H1 (cell line): ENCODE results near the gene ADGRA3. TPM values are rescaled to one million over a fixed set of nuclear protein-coding genes. Genes with fewer than 3 reads are reported as not detected.

Experiments
- CTCF ChIA-PET: fragments of 300-600 bp; sonication (Branson Sonifier 250); formaldehyde crosslinking; loops from one replicate; lab custom pipeline; 2021; ENCODE audit not compliant: partially characterized antibody; lab: Charles Lee
- POLR2A ChIA-PET: fragments of 300-600 bp; sonication (Branson Sonifier 250); formaldehyde crosslinking; loops from one replicate; lab custom pipeline; 2021; ENCODE audit warnings: inconsistent platforms; ENCODE audit not compliant: partially characterized antibody; lab: Charles Lee
- DNase-seq, 2 experiments: peaks; one replicate each; pipeline versions ENCODE4 v3.0.0 to v3.0.0-alpha.2; 2010 to 2022; ENCODE audit warnings: low spot score in 2 of 2, low read depth in 1 of 2, mixed read lengths in 1 of 2
- FAIRE-seq: peaks from 2 replicates; lab custom pipeline; 2011; peaks lifted over from hg19 to GRCh38; lab: Jason Lieb, UNC
- H2AFZ ChIP-seq: 2 replicates; pipeline ENCODE4 v1.8.1; 2012; ENCODE audit warnings: low read length, inconsistent platforms
- H2AK5ac ChIP-seq: 2 replicates; pipeline ENCODE4 v1.6.1; 2013; ENCODE audit warnings: low read depth, low read length
- H2BK120ac ChIP-seq: replicated peaks from 2 replicates; pipeline ENCODE3; 2013; ENCODE audit warnings: low read depth, low read length, inconsistent platforms
- H2BK12ac ChIP-seq: 2 replicates; pipeline ENCODE4 v1.6.1; 2013; ENCODE audit warnings: low read depth, low read length
- H2BK15ac ChIP-seq: 2 replicates; pipeline ENCODE4 v1.6.1; 2013; ENCODE audit warnings: low read length
- H2BK20ac ChIP-seq: 2 replicates; pipeline ENCODE4 v1.6.1; 2013; ENCODE audit warnings: low read length
- H2BK5ac ChIP-seq: 2 replicates; pipeline ENCODE4 v1.6.1; 2013; ENCODE audit warnings: low read depth, low read length
- H3K14ac ChIP-seq: 2 replicates; pipeline ENCODE4 v1.6.1; 2013; ENCODE audit warnings: inconsistent platforms; ENCODE audit not compliant: insufficient read length
- H3K18ac ChIP-seq: 2 replicates; pipeline ENCODE4 v1.6.1; 2013; ENCODE audit warnings: low read length; ENCODE audit errors: extremely low read depth
- H3K23ac ChIP-seq: 2 replicates; pipeline ENCODE4 v1.6.1; 2013; ENCODE audit warnings: inconsistent platforms; ENCODE audit not compliant: insufficient read length
- H3K23me2 ChIP-seq: 2 replicates; pipeline ENCODE4 v1.6.1; 2013; ENCODE audit warnings: low read depth, low read length
- H3K27ac ChIP-seq: 2 replicates; pipeline ENCODE4 v1.6.1; 2011; ENCODE audit warnings: low read depth, low read length, inconsistent platforms
- H3K27me3 ChIP-seq, 4 experiments: replicated peaks in 1 of 4; 1 replicate in 1 of 4; 2 replicates in 3 of 4; pipeline versions ENCODE4 v1.6.1 to v1.8.1; 2011 to 2013; ENCODE audit warnings: low read length in 3 of 4, mild to moderate bottlenecking in 3 of 4, inconsistent platforms in 2 of 4, mixed read lengths in 2 of 4, moderate library complexity in 1 of 4; ENCODE audit not compliant: control insufficient read depth in 3 of 4, insufficient read depth in 3 of 4; ENCODE audit errors: extremely low read depth in 1 of 4
- H3K36me3 ChIP-seq, 4 experiments: 2 replicates each; pipeline versions ENCODE4 v1.6.1 to v1.8.1; 2011 to 2013; ENCODE audit warnings: mild to moderate bottlenecking in 4 of 4, low read length in 3 of 4, moderate library complexity in 2 of 4, control low read depth in 1 of 4, inconsistent platforms in 1 of 4; ENCODE audit not compliant: insufficient read depth in 4 of 4, control insufficient read depth in 2 of 4
- H3K4ac ChIP-seq: replicated peaks from 2 replicates; pipeline ENCODE3; 2013; ENCODE audit warnings: low read length, low read depth, mixed read lengths, inconsistent platforms; ENCODE audit not compliant: insufficient read length
- H3K4me1 ChIP-seq, 4 experiments: replicated peaks in 1 of 4; 1 replicate in 1 of 4; 2 replicates in 3 of 4; pipeline versions ENCODE4 v1.6.1 to v1.8.1; 2011 to 2013; ENCODE audit warnings: low read length in 3 of 4, inconsistent platforms in 2 of 4, mixed read lengths in 1 of 4; ENCODE audit not compliant: insufficient read depth in 4 of 4, control insufficient read depth in 3 of 4
- H3K4me2 ChIP-seq, 2 experiments: 2 replicates each; pipeline versions ENCODE4 v1.6.1 to v1.8.1; 2011 to 2013; ENCODE audit warnings: low read depth in 2 of 2, low read length in 2 of 2, control low read depth in 1 of 2, inconsistent platforms in 1 of 2, mild to moderate bottlenecking in 1 of 2; ENCODE audit not compliant: insufficient read depth in 1 of 2
- H3K4me3 ChIP-seq, 4 experiments: fragments of 200-600, 300-600 bp in 1 of 4; sonication (generic), shearing (Covaris generic), sonication (Bioruptor Twin) in 1 of 4; 2 replicates each; pipeline versions ENCODE4 v1.5.1 to v1.8.1; 2011 to 2016; ENCODE audit warnings: low read length in 4 of 4, low read depth in 3 of 4, control low read depth in 2 of 4, inconsistent platforms in 2 of 4, mild to moderate bottlenecking in 2 of 4, mixed read lengths in 1 of 4, moderate library complexity in 1 of 4; ENCODE audit not compliant: insufficient read depth in 2 of 4; ENCODE audit errors: extremely low read depth in 1 of 4
- H3K56ac ChIP-seq: replicated peaks from 2 replicates; pipeline ENCODE3; 2013; ENCODE audit warnings: low read depth, mild to moderate bottlenecking, mixed read lengths, low read length, inconsistent platforms; ENCODE audit not compliant: insufficient read length
- H3K79me1 ChIP-seq: 2 replicates; pipeline ENCODE4 v1.6.1; 2013; ENCODE audit warnings: low read depth, low read length, control low read depth
- H3K79me2 ChIP-seq, 2 experiments: 2 replicates each; pipeline versions ENCODE4 v1.6.1 to v1.8.1; 2012 to 2013; ENCODE audit warnings: low read length in 2 of 2, mild to moderate bottlenecking in 2 of 2, inconsistent platforms in 1 of 2; ENCODE audit not compliant: insufficient read depth in 2 of 2, control insufficient read depth in 1 of 2
- H3K9ac ChIP-seq, 4 experiments: replicated peaks in 1 of 4; 1 replicate in 1 of 4; 2 replicates in 3 of 4; pipeline versions ENCODE4 v1.6.1 to v1.8.1; 2011 to 2013; ENCODE audit warnings: low read depth in 3 of 4, low read length in 3 of 4, control low read depth in 2 of 4, mild to moderate bottlenecking in 2 of 4, moderate library complexity in 2 of 4, inconsistent platforms in 1 of 4; ENCODE audit errors: extremely low read depth in 1 of 4
- H3K9me3 ChIP-seq, 2 experiments: 2 replicates each; pipeline versions ENCODE4 v1.6.1 to v1.8.1; 2012 to 2013; ENCODE audit warnings: mild to moderate bottlenecking in 2 of 2, moderate library complexity in 2 of 2, control low read depth in 1 of 2, inconsistent platforms in 1 of 2, low read depth in 1 of 2, low read length in 1 of 2, mixed read lengths in 1 of 2; ENCODE audit not compliant: insufficient read depth in 2 of 2
- H4K20me1 ChIP-seq, 2 experiments: replicated peaks in 1 of 2; 2 replicates each; pipeline versions ENCODE3 to v1.8.1; 2011 to 2013; ENCODE audit warnings: inconsistent platforms in 2 of 2, low read length in 2 of 2, mild to moderate bottlenecking in 1 of 2; ENCODE audit not compliant: insufficient read depth in 2 of 2, control insufficient read depth in 1 of 2
- H4K5ac ChIP-seq: 2 replicates; pipeline ENCODE4 v1.6.1; 2013; ENCODE audit warnings: low read length, low read depth, mixed read lengths, inconsistent platforms; ENCODE audit not compliant: insufficient read length
- H4K8ac ChIP-seq: 2 replicates; pipeline ENCODE4 v1.8.0; 2013; ENCODE audit warnings: mild to moderate bottlenecking, moderate library complexity, low read length, inconsistent platforms; ENCODE audit not compliant: insufficient read depth; ENCODE audit errors: extremely low read depth
- H4K91ac ChIP-seq: replicated peaks from 2 replicates; pipeline ENCODE3; 2013; ENCODE audit warnings: low read length, mixed read lengths, inconsistent platforms; ENCODE audit not compliant: insufficient read length
- CBX5 ChIP-seq: fragments of 300-800, 300-1000 bp; sonication (generic); IDR thresholded peaks from 2 replicates; pipeline ENCODE4 v1.7.1; 2016; ENCODE audit warnings: antibody characterized with exemption, low read length, low read depth
- CEBPB ChIP-seq: IDR thresholded peaks from 2 replicates; pipeline ENCODE4 v1.6.1; 2012; ENCODE audit warnings: low read depth, low read length
- RFX5 ChIP-seq: IDR thresholded peaks from 2 replicates; pipeline ENCODE4 v1.6.1; 2011; ENCODE audit warnings: low read depth, low read length, improper control_type of control experiment, borderline replicate concordance
- SAP30 ChIP-seq: fragments of 300-600 bp; sonication (generic); IDR thresholded peaks from 2 replicates; pipeline ENCODE4 v1.7.1; 2012; ENCODE audit warnings: low read length, moderate library complexity, mild to moderate bottlenecking, inconsistent platforms; ENCODE audit not compliant: insufficient read depth, insufficient replicate concordance
- WGBS, 2 experiments: shearing (Covaris generic) in 1 of 2; methylation state at CpG; one replicate each; pipeline versions ENCODE4 v1.1.6 to v1.1.7; 2013 to 2015; ENCODE audit warnings: low lambda C conversion rate in 2 of 2, mixed read lengths in 2 of 2, inconsistent platforms in 1 of 2, low coverage in 1 of 2, missing lambda C conversion rate in 1 of 2; ENCODE audit not compliant: insufficient replicate concordance in 2 of 2, insufficient coverage in 1 of 2, insufficient read length in 1 of 2; ENCODE audit errors: extremely low coverage in 1 of 2, missing lambda C conversion rate in 1 of 2; 5-methylcytosine and 5-hydroxymethylcytosine counted together
- polyA plus RNA-seq, 7 experiments: library from polyadenylated mRNA; depleted of rRNA in 3 of 7; stranded (reverse) in 5 of 7; unstranded in 2 of 7; fragments of >200 nt in 5 of 7; fragments of 200-250 nt in 2 of 7; gene quantifications; 1 replicate in 5 of 7; 2 replicates in 1 of 7; 4 replicates in 1 of 7; pipeline versions ENCODE4 v1.2.1 to v1.2.3, GENCODE V29; 2011 to 2013; ENCODE audit warnings: missing spikeins in 2 of 7, mixed read lengths in 2 of 7
- total RNA-seq: library from RNA; stranded (reverse); fragmentation: NEBNext Ultra II Directional; extraction: Animal tissue kit (Norgen Biotek cat#: 25700); gene quantifications from 2 replicates; pipeline ENCODE4 v1.2.1, GENCODE V29; 2021

ADGRA3 gene
- total and polyA plus RNA-seq, 2 of the 8 experiments (the other 6 are each of a cell fraction or from before 2014, with no cell fraction given), result 31.5 to 63.0 TPM

DNA sequence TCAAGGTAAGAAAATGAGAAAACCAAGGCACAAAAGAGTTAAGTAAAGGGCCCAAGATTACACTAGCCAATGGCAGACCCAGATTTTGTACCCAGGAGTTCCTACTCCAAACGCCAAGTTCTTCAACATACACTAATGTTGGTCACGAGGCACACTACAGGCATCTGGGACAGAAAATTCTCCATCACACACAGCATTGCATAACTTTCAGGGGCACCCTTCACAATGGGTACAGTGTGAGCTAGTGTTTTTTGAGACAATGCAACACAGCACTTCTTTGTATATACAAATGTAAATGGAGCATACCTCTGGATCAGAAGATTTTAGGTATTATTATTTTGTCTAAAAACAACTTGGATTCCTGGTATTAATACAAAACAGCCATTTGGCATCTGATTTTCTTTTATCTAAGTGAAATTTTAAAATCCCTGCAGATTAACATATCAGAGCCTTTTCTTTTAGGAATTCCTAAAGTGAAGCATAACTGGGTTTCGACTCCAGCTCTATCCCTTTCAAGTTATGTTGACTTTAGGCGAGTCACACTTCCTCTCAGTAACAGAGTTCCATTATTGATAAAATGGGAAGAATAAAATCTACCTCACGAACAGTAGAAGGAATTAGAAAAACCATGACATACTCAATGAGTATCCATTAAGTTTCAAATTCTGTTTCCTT is 41.1 kb downstream of the ADGRA3 start:
- Histone ChIP-seq H3K4me1 (peaks cover 0 to 7% (median 3%) of the 10 kb centered on the region in 4 experiments; a peak in 3 of 7 replicates), H3K9me3 (no peaks in the 10 kb centered on the region), H3K79me1 (peaks cover 4% of the 10 kb centered on the region; the same call in 1 of the 2 replicates), H3K4me3 (no peak overlapping the region), H2AK5ac (no peak overlapping the region), H3K9ac (no peak overlapping the region), H2BK20ac (no peak overlapping the region), H4K20me1 (peaks cover 2 to 7% of the 10 kb centered on the region in 2 experiments), H2BK120ac (no peak overlapping the region), H3K36me3 (peaks cover 0 to 15% (median 4%) of the 10 kb centered on the region in 4 experiments; a peak in 5 of 8 replicates), H3K23ac (no peak overlapping the region), H2AFZ (no peak overlapping the region), H3K79me2 (peaks cover 3 to 87% of the 10 kb centered on the region in 2 experiments; a peak in 2 of 4 replicates), H2BK15ac (no peak overlapping the region), H3K27ac (no peak overlapping the region), H3K18ac (no peak overlapping the region), H4K8ac (no peak overlapping the region), H3K14ac (no peak overlapping the region), H3K23me2 (no peaks in the 10 kb centered on the region; the same call in 1 of the 2 replicates), H2BK12ac (no peak overlapping the region), H3K27me3 (no peaks in the 10 kb centered on the region), H3K56ac (no peak overlapping the region), H3K4me2 (no peak overlapping the region), H4K5ac (no peak overlapping the region), H4K91ac (no peak overlapping the region), H2BK5ac (no peak overlapping the region), H3K4ac (no peak overlapping the region)
- DNase-seq (no peak), FAIRE-seq (no peak)
- CTCF ChIA-PET, result no interaction called here
- POLR2A ChIA-PET, result interaction anchor here (0.8 to 1.3 kb wide), 3 partner anchors 23 to 41 kb away, joined by 3 to 5 read pairs (median 4); partner anchors contain the start of gene ADGRA3
- TF ChIP-seq CEBPB, result peak; percentile 81
- no peak for TF ChIP-seq CBX5
- no peak for TF ChIP-seq SAP30
- no peak for TF ChIP-seq RFX5
- WGBS, 2 experiments, result 83% methylated on average over 5 of the region's 5 CpGs; no CpG with 5 or more reads in 1 of the 2 experiments
